CD14-positive monocyte (primary cell): ENCODE measurements around the gene OR4A15. TPM values are rescaled to one million over a fixed set of nuclear protein-coding genes. Genes with fewer than 3 reads are reported as not detected.

Experiments used
- DNase-seq, 3 donors: peaks; one replicate each; pipeline ENCODE4 v3.0.0-alpha.2; 2011 to 2022
- H2AFZ ChIP-seq: 2 replicates; pipeline ENCODE4 v1.6.0; 2012; ENCODE audit warnings: mild to moderate bottlenecking, low read depth, low read length, inconsistent platforms; ENCODE audit not compliant: insufficient read depth, poor library complexity, severe bottlenecking
- H3K27ac ChIP-seq, 2 donors: 1 replicate in 1 of 2; 2 replicates in 1 of 2; pipeline ENCODE4 v1.5.1; 2012 to 2013; ENCODE audit warnings: low read length in 2 of 2, control low read depth in 1 of 2, inconsistent platforms in 1 of 2, low read depth in 1 of 2, mild to moderate bottlenecking in 1 of 2
- H3K27me3 ChIP-seq, 2 donors: one replicate each; pipeline versions ENCODE4 v1.6.0 to v1.6.1; 2011 to 2013; ENCODE audit warnings: low read length in 2 of 2; ENCODE audit not compliant: control insufficient read depth in 2 of 2, insufficient read depth in 2 of 2
- H3K36me3 ChIP-seq, 2 donors: replicated peaks in 1 of 2; 1 replicate in 1 of 2; 2 replicates in 1 of 2; pipeline versions ENCODE4 v1.5.1 to v1.6.1; 2012 to 2013; ENCODE audit warnings: low read length in 2 of 2, control low read depth in 1 of 2, inconsistent platforms in 1 of 2, mild to moderate bottlenecking in 1 of 2; ENCODE audit not compliant: insufficient read depth in 2 of 2, control insufficient read depth in 1 of 2
- H3K4me1 ChIP-seq, 2 donors: 1 replicate in 1 of 2; 2 replicates in 1 of 2; pipeline versions ENCODE4 v1.5.1 to v1.6.1; 2012 to 2013; ENCODE audit warnings: low read length in 2 of 2, control low read depth in 1 of 2, inconsistent platforms in 1 of 2, mild to moderate bottlenecking in 1 of 2, moderate library complexity in 1 of 2; ENCODE audit not compliant: insufficient read depth in 2 of 2, control insufficient read depth in 1 of 2
- H3K4me2 ChIP-seq: replicated peaks from 2 replicates; pipeline ENCODE3; 2012; ENCODE audit warnings: low read length, moderate library complexity, mild to moderate bottlenecking; ENCODE audit not compliant: poor library complexity, severe bottlenecking; ENCODE audit errors: extremely low read depth
- H3K4me3 ChIP-seq, 3 experiments: fragments of 200-600 bp in 1 of 3; sonication (generic) in 1 of 3; replicated peaks in 1 of 3; 1 replicate in 2 of 3; 2 replicates in 1 of 3; pipeline ENCODE4 v1.5.1; 2011 to 2013; ENCODE audit warnings: low read length in 3 of 3, mild to moderate bottlenecking in 3 of 3, control low read depth in 2 of 3, low read depth in 2 of 3, inconsistent platforms in 1 of 3, moderate library complexity in 1 of 3
- H3K79me2 ChIP-seq: 2 replicates; pipeline ENCODE4 v1.6.0; 2012; ENCODE audit warnings: mild to moderate bottlenecking, control low read depth, inconsistent platforms, low read length, moderate library complexity; ENCODE audit not compliant: insufficient read depth
- H3K9ac ChIP-seq: 2 replicates; pipeline ENCODE4 v1.6.0; 2017; ENCODE audit warnings: low read length, mild to moderate bottlenecking; ENCODE audit not compliant: insufficient read depth, poor library complexity, severe bottlenecking
- H3K9me3 ChIP-seq, 2 donors: replicated peaks in 1 of 2; 1 replicate in 1 of 2; 2 replicates in 1 of 2; pipeline versions ENCODE4 v1.5.1 to v1.6.1; 2012 to 2013; ENCODE audit warnings: low read length in 2 of 2, control low read depth in 1 of 2; ENCODE audit not compliant: control insufficient read depth in 1 of 2, insufficient read depth in 1 of 2
- H4K20me1 ChIP-seq: 2 replicates; pipeline ENCODE4 v1.6.0; 2012; ENCODE audit warnings: mild to moderate bottlenecking, low read length, control low read depth, moderate library complexity; ENCODE audit not compliant: insufficient read depth
- H3K27ac Mint-ChIP-seq, 7 donors: one replicate each; pipeline ENCODE4 v1.8.0; 2020; ENCODE audit warnings: mild to moderate bottlenecking in 7 of 7, mixed read lengths in 7 of 7, moderate library complexity in 6 of 7, inconsistent platforms in 2 of 7
- H3K27me3 Mint-ChIP-seq, 3 donors: one replicate each; pipeline ENCODE4 v1.8.0; 2021 to 2022; ENCODE audit warnings: low read depth in 3 of 3, mild to moderate bottlenecking in 3 of 3, mixed read lengths in 3 of 3, moderate library complexity in 3 of 3, inconsistent platforms in 1 of 3
- H3K36me3 Mint-ChIP-seq, 2 donors: one replicate each; pipeline ENCODE4 v1.8.0; 2020; ENCODE audit warnings: mixed read lengths in 2 of 2, inconsistent platforms in 1 of 2, mild to moderate bottlenecking in 1 of 2
- H3K4me1 Mint-ChIP-seq: one replicate; pipeline ENCODE4 v1.8.0; 2020; ENCODE audit warnings: mild to moderate bottlenecking, mixed read lengths
- H3K4me3 Mint-ChIP-seq, 2 donors: one replicate each; pipeline ENCODE4 v1.8.0; 2020; ENCODE audit warnings: mild to moderate bottlenecking in 2 of 2, mixed read lengths in 2 of 2, moderate library complexity in 1 of 2
- H3K9me3 Mint-ChIP-seq, 7 donors: one replicate each; pipeline ENCODE4 v1.8.0; 2020 to 2022; ENCODE audit warnings: mixed read lengths in 7 of 7, mild to moderate bottlenecking in 6 of 7, moderate library complexity in 6 of 7, inconsistent platforms in 2 of 7
- WGBS: methylation state at CpG from one replicate; pipeline ENCODE4 v1.1.5; 2013; ENCODE audit warnings: missing lambda C conversion rate; ENCODE audit not compliant: insufficient coverage; 5-methylcytosine and 5-hydroxymethylcytosine counted together
- intact Hi-C, 2 donors: fragments of 100-400 bp; cut with micrococcal nuclease; formaldehyde crosslinking; loops; one replicate each; pipeline versions ENCODE4 v1.15.0 to v1.15.1; 2023
- polyA minus RNA-seq: library from RNA; depleted of rRNA, polyadenylated mRNA; stranded (reverse); fragments of >200 nt; gene quantifications from 2 replicates; pipeline ENCODE4 v1.2.3, GENCODE V29; 2012
- polyA plus RNA-seq, 3 donors: library from polyadenylated mRNA; depleted of rRNA in 1 of 3; unstranded in 2 of 3; stranded (reverse) in 1 of 3; fragments of 300-500 nt in 2 of 3; fragments of >200 nt in 1 of 3; fragmentation: Illumina TruSeq in 2 of 3; gene quantifications; 1 replicate in 2 of 3; 2 replicates in 1 of 3; pipeline ENCODE4 v1.2.3, GENCODE V29; 2012 to 2021
- total RNA-seq, 12 experiments: library from RNA in 1 of 12; stranded (reverse) in 1 of 12; fragments of 120-200 nt in 1 of 12; gene quantifications; one replicate each; pipeline ENCODE4 v1.2.4 and lab custom pipeline; 2013 to 2026; ENCODE audit warnings: mixed read lengths in 6 of 12, inconsistent platforms in 1 of 12
- TF ChIP-seq, protein P1 (sequence below): fragments of 200-600 bp; IDR thresholded peaks from one replicate; pipeline ENCODE4 v1.8.0; 2022; ENCODE audit warnings: antibody characterized with exemption, mild to moderate bottlenecking

OR4A15 gene
- not detected for total RNA-seq (2013)
- polyA plus RNA-seq (not detected), polyA minus RNA-seq (not detected in 2 replicates), total RNA-seq (lab: John Stamatoyannopoulos, UW) (0 to 0.30 (median 0) reads per million in 11 experiments)

DNA sequence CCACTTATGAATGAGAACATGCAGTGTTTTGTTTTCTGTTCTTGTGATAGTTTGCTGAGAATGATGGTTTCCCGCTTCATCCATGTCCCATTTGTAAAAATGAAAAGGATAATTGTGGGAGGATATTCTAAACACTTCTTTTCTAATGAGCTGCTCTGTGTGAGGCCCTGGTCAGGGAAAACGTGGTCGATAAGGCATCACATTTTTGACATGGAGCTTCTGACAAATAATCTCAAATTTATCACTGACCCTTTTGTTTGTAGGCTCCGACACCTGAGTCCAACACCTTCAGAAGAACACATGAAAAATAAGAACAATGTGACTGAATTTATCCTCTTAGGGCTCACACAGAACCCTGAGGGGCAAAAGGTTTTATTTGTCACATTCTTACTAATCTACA, at the start of gene OR4A15:
TSS of gene OR4A15 (plus strand) at position 301 of the 400 bp plus-strand sequence. CDS start at position 301, 0 bp downstream.
- H2AFZ ChIP-seq: no peak within 1 kb of the TSS
- no peak within 1 kb of the TSS for H3K4me2 ChIP-seq
- no peak for DNase-seq
- no peaks in the 10 kb centered on the region for H3K4me1 Mint-ChIP-seq
- H3K9me3 ChIP-seq: peaks cover 6 to 26% of the 10 kb centered on the region in 2 donors
- no peak within 1 kb of the TSS for H3K27ac ChIP-seq
- 77% methylated on average over 3 of the region's 4 CpGs for WGBS
- no peaks in the 10 kb centered on the region for H3K36me3 ChIP-seq
- intact Hi-C loops: no loop called here
- no peak within 1 kb of the TSS for H3K4me3 ChIP-seq
- TF ChIP-seq, protein P1, sequence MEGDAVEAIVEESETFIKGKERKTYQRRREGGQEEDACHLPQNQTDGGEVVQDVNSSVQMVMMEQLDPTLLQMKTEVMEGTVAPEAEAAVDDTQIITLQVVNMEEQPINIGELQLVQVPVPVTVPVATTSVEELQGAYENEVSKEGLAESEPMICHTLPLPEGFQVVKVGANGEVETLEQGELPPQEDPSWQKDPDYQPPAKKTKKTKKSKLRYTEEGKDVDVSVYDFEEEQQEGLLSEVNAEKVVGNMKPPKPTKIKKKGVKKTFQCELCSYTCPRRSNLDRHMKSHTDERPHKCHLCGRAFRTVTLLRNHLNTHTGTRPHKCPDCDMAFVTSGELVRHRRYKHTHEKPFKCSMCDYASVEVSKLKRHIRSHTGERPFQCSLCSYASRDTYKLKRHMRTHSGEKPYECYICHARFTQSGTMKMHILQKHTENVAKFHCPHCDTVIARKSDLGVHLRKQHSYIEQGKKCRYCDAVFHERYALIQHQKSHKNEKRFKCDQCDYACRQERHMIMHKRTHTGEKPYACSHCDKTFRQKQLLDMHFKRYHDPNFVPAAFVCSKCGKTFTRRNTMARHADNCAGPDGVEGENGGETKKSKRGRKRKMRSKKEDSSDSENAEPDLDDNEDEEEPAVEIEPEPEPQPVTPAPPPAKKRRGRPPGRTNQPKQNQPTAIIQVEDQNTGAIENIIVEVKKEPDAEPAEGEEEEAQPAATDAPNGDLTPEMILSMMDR: no peak
- H3K27ac Mint-ChIP-seq: no peak within 1 kb of the TSS
- H3K27me3 ChIP-seq: no peaks in the 10 kb centered on the region
- H3K9ac ChIP-seq: no peak within 1 kb of the TSS
- no peak within 1 kb of the TSS for H3K4me3 Mint-ChIP-seq
- H4K20me1 ChIP-seq: no peaks in the 10 kb centered on the region
- H3K79me2 ChIP-seq: no peaks in the 10 kb centered on the region
- no peaks in the 10 kb centered on the region for H3K27me3 Mint-ChIP-seq
- H3K9me3 Mint-ChIP-seq: peaks cover 2 to 11% (median 5%) of the 10 kb centered on the region in 7 donors
- no peaks in the 10 kb centered on the region for H3K4me1 ChIP-seq
- H3K36me3 Mint-ChIP-seq: no peaks in the 10 kb centered on the region

GRCh38 chr11:55324500-55324899, 43.3 kb upstream of the OR4A15 start:
- intact Hi-C loops: no loop called here
- no peaks in the 10 kb centered on the region for H3K27me3 ChIP-seq
- Mint-ChIP-seq H3K4me1 (no peaks in the 10 kb centered on the region), H3K4me3 (no peak overlapping the region), H3K27me3 (no peaks in the 10 kb centered on the region), H3K36me3 (no peaks in the 10 kb centered on the region), H3K9me3 (peaks cover 0 to 6% (median 4%) of the 10 kb centered on the region in 7 donors), H3K27ac (no peak overlapping the region)
- H3K9ac ChIP-seq: no peak overlapping the region
- H3K27ac ChIP-seq: no peak overlapping the region
- H3K79me2 ChIP-seq: no peaks in the 10 kb centered on the region
- no peaks in the 10 kb centered on the region for H4K20me1 ChIP-seq
- H2AFZ ChIP-seq: no peak overlapping the region
- H3K4me2 ChIP-seq: no peak overlapping the region
- H3K4me1 ChIP-seq: no peaks in the 10 kb centered on the region
- DNase-seq: no peak
- H3K4me3 ChIP-seq: no peak overlapping the region
- TF ChIP-seq, protein P1: no peak
- no peaks in the 10 kb centered on the region for H3K36me3 ChIP-seq
- no CpG with 5 or more reads among the region's 1 CpG for WGBS
- peaks cover 0 to 5% of the 10 kb centered on the region in 2 donors for H3K9me3 ChIP-seq
